ENCODE measurements around the gene SACM1L.

DNA sequence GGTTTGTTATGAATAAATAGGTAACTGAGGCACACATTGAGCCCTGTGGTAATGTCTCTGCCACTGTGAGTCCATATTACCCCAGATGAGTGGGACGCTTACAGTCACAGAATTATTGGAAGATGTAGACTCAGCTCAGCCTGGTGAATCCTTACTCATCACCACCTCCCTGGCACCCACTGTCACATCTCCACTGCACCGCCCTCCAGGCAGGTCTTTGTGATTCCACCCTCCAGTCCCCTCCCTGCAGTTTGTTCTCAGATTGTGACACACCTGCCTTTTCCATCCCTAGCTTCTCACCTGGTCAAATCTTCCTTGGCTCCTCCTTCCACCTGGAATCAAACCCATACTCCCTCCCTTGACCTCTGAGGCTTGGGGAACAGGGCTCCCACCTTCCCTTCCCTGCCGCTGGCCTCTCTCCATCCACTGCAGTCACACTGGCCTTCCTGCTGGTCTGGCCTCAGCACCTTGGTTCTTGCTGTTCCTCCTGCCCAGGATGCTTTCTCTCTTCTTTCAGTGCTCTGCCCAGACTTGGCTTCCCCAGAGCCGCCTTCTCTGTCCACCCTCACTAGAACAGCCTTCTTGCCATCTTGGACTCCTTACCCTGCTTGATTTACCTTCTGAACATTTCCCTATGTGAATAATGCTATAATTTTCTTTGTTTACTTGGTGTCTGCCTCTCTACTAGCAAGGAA is 97.8 kb downstream of the SACM1L start:
- no peak for TF ChIP-seq POLR2AphosphoS5 (IDR thresholded peaks at IDR 0.05; ENCODE audit: low read depth, low read length)
- no peak for TF ChIP-seq TAF1 (IDR thresholded peaks at IDR 0.05; ENCODE audit: borderline replicate concordance, insufficient read depth, low read length)
- TF ChIP-seq SIN3A (IDR thresholded peaks at IDR 0.05; ENCODE audit: borderline replicate concordance, insufficient read depth, low read length) = no peak
- TF ChIP-seq FOXP2 (optimal IDR thresholded peaks at IDR 0.05; ENCODE audit: borderline replicate concordance, extremely low read depth, extremely low read length, insufficient read depth) = no peak
- TF ChIP-seq, protein P1, sequence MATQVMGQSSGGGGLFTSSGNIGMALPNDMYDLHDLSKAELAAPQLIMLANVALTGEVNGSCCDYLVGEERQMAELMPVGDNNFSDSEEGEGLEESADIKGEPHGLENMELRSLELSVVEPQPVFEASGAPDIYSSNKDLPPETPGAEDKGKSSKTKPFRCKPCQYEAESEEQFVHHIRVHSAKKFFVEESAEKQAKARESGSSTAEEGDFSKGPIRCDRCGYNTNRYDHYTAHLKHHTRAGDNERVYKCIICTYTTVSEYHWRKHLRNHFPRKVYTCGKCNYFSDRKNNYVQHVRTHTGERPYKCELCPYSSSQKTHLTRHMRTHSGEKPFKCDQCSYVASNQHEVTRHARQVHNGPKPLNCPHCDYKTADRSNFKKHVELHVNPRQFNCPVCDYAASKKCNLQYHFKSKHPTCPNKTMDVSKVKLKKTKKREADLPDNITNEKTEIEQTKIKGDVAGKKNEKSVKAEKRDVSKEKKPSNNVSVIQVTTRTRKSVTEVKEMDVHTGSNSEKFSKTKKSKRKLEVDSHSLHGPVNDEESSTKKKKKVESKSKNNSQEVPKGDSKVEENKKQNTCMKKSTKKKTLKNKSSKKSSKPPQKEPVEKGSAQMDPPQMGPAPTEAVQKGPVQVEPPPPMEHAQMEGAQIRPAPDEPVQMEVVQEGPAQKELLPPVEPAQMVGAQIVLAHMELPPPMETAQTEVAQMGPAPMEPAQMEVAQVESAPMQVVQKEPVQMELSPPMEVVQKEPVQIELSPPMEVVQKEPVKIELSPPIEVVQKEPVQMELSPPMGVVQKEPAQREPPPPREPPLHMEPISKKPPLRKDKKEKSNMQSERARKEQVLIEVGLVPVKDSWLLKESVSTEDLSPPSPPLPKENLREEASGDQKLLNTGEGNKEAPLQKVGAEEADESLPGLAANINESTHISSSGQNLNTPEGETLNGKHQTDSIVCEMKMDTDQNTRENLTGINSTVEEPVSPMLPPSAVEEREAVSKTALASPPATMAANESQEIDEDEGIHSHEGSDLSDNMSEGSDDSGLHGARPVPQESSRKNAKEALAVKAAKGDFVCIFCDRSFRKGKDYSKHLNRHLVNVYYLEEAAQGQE (IDR thresholded peaks at IDR 0.05; ENCODE audit: insufficient read depth in 1 of 2, low read depth in 2 of 2, low read length in 2 of 2) = no peak

Measured in PFSK-1 (cell line).